VCaP (cell line): ENCODE measurements around the gene MAN2B2.
"Not testable (repeated sequence)": the region's sequence is repeated elsewhere in the genome, so short reads cannot be mapped to it uniquely, and the experiment has no call there.

Source experiments
- H3K27ac ChIP-seq: fragments of 450-650 bp; 2 replicates; pipeline ENCODE4 v1.5.1; 2017
- TF ChIP-seq, protein P1 (sequence below): fragments of 450-650 bp; conservative IDR thresholded peaks from 2 replicates; pipeline ENCODE4 v1.5.1; 2017; ENCODE audit warnings: mild to moderate bottlenecking, moderate library complexity

MAN2B2 gene

GRCh38 chr4:6641164-6641970 is 66.4 kb downstream of the MAN2B2 start:
- H3K27ac ChIP-seq: peak overlapping the region; percentile 95
- TF ChIP-seq, protein P1, sequence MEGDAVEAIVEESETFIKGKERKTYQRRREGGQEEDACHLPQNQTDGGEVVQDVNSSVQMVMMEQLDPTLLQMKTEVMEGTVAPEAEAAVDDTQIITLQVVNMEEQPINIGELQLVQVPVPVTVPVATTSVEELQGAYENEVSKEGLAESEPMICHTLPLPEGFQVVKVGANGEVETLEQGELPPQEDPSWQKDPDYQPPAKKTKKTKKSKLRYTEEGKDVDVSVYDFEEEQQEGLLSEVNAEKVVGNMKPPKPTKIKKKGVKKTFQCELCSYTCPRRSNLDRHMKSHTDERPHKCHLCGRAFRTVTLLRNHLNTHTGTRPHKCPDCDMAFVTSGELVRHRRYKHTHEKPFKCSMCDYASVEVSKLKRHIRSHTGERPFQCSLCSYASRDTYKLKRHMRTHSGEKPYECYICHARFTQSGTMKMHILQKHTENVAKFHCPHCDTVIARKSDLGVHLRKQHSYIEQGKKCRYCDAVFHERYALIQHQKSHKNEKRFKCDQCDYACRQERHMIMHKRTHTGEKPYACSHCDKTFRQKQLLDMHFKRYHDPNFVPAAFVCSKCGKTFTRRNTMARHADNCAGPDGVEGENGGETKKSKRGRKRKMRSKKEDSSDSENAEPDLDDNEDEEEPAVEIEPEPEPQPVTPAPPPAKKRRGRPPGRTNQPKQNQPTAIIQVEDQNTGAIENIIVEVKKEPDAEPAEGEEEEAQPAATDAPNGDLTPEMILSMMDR: no peak

- peak overlapping the region; percentile 95 for H3K27ac ChIP-seq
- TF ChIP-seq, protein P1: no peak
Observed at GRCh38 chr4:6641971-6642320, 67.0 kb downstream of the MAN2B2 start.

DNA sequence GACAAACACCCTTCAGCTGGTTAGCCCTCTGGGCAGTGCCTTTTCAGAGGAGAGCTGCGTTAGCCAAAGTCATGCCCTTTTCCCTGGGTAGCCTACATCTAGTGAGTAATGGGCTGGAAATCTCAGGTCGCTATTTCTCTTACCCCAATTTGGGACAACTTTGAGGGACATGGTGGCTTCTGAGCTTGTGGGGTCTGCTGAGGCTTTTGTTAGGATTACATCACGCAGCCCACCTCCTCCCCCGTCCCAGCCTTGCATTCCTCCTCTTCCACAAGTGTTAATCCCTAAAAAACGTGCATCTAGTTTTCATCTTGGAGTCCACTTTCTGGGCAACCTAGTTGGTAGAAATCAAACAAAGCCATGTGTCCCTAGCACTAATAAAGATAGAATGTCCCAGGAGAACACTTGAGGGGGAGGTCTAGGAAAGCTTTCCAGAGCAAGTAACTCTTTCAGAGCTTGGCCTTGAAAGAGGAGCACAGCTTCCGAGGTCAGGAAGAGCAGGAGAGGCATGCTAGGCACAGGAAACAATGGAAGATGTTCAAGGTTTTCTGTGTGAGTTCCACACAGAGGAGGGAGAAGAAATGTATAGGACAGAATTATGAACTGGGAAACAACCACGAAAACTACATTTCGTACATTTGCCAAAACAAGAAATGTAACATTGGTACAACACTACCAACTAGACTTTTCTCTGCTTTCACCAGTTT is 68.3 kb downstream of the MAN2B2 start:
- TF ChIP-seq, protein P1: no peak

DNA sequence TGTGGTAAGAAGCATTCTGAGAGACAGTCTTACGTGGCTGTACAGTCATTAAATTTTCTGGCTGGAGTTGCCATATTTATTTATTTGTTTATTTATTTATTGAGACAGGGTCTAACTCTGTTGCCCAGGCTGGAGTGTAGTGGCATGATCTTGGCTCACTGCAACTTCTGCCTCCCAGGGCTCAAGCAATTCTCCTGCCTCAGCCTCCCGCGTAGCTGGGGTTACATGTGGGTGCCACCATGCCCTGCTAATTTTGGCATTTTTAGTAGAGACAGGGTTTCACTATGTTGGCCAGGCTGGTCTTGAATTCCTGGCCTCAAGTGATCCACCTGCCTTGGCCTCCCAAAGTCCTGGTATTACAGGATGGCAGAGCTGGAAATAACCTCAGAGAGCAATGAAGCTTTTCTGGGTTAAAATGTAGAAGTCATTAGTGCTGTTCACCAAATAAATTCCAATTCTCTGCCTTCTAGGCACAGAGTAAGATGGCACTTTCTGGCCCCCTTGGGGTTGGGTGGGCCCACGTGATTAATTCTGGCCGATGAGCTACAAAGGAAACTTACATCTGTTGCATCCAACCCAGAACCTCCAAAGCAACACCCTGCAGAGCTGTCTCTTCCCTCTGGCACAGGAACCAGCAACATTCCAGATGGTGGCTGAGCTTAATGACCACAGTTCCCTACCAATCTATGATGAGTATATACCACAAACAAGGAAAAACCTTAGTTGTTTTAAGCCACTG is 70.0 kb downstream of the MAN2B2 start:
- TF ChIP-seq, protein P1: no peak
- H3K27ac ChIP-seq: no peak overlapping the region

More for the DNA sequence above, 68.3 kb downstream of the MAN2B2 start:
- H3K27ac ChIP-seq: peak overlapping the region; percentile 95

DNA sequence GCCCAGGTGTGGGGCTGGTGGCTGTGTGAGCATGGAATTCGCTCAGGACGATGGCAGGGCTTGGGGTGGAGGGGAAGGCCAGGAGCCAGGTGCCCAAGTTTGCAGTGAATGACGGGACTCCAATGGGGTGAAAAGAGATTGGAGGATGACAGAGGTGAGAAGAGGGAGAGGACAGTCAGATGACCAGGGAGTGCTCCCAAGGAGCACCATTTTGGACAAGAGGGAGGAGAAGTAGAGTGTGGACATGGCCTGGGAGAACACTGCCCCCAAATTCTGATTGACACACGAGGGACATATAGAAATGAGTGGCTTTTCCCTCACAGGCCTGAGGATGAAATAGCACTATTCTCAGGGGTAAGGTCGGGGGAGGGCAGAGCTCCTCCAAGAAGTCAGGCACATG is 72.2 kb downstream of the MAN2B2 start:
- no peak overlapping the region for H3K27ac ChIP-seq
- TF ChIP-seq, protein P1: no peak

DNA sequence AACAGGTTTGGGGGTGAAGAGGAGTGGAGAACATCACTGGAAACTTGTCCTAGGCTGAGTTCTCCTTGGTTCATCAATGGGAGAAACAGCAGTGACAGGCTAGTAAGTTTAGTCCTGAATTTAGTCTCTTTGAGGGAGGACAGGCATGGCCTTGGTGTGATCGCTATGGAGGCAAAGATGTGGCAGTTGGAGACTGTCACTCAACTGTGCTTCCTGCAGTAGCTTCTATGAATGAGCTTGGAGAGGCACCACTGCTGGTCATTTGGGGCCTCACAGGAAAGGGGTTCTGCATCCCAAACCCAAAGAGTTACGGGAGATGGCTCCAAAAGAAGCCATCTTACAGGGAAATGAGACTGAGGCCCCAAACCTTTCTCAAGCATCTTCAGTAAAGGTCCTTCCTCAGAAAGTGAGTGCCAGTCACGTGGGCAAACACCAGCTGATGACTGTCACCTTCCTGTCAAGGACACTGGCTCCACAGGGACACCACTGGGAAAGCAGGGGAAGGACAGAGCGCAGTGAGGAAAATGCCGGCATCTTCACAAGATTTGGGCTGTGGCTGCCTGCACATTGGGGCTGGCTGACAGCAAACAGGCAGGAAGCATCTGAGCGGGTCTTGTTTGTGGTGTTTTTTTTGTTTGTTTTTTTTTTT is 72.7 kb downstream of the MAN2B2 start:
- TF ChIP-seq, protein P1: no peak
- H3K27ac ChIP-seq: no peak overlapping the region

DNA sequence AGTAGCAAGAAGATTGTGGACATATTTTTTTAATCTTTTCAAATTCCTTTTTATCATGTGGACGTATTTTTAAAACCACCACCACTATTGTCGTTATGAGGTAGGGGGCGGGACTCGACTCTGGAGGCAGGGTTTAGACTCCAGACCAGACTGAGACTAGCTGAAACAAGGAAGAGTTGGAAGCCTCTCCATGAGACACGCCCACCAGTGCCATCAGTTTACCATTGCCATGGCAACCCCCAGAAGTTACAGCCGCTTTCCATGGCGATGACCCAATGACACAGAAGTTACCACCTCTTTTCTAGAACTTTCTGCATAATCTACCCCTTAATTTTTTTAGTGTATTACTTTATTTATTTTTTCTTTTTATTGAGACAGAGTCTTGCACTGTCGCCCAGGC is 74.2 kb downstream of the MAN2B2 start:
- H3K27ac ChIP-seq: no peak overlapping the region
- TF ChIP-seq, protein P1: no peak

DNA sequence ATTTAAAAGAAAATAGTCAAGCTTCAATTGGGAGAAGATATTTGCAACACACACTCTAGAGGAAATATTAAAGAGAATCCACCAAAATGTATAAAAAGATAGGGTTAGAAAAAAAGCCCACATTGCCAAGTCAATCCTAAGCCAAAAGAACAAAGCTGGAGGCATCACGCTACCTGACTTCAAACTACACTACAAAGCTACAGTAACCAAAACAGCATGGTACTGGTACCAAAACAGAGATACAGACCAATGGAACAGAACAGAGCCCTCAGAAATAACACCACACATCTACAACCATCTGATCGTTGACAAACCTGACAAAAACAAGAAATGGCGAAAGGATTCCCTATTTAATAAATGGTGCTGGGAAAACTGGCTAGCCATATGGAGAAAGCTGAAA is 79.2 kb downstream of the MAN2B2 start:
- not testable (repeated sequence) for H3K27ac ChIP-seq

GRCh38 chr4:6655291-6655690 is 80.3 kb downstream of the MAN2B2 start:
- not testable (repeated sequence) for H3K27ac ChIP-seq
